Stomach (tissue), 9 donors: ENCODE measurements around the gene SLC25A53. TPM values are rescaled to one million over a fixed set of nuclear protein-coding genes. Genes with fewer than 3 reads are reported as not detected.

Experiments
- DNase-seq, 2 donors: peaks; one replicate each; pipeline versions ENCODE4 v3.0.0 to v3.0.0-alpha.2; 2013 to 2019
- H3K27ac ChIP-seq, 5 donors: fragments of 200-600 bp in 4 of 5; sonication (generic) in 4 of 5; one replicate each; pipeline ENCODE4 v1.5.1; 2013 to 2019; ENCODE audit warnings: mild to moderate bottlenecking in 1 of 5, moderate library complexity in 1 of 5
- H3K27me3 ChIP-seq, 3 donors: fragments of 200-600 bp; sonication (generic); one replicate each; pipeline ENCODE4 v1.5.1; 2017 to 2019; ENCODE audit warnings: mixed run types in 1 of 3
- H3K36me3 ChIP-seq, 4 donors: fragments of 200-600 bp; sonication (generic); 1 replicate in 3 of 4; 2 replicates in 1 of 4; pipeline ENCODE4 v1.5.1; 2016 to 2019
- H3K4me1 ChIP-seq, 4 donors: fragments of 200-600 bp; sonication (generic); one replicate each; pipeline ENCODE4 v1.5.1; 2016 to 2019
- H3K4me3 ChIP-seq, 4 donors: fragments of 200-600 bp; sonication (generic) in 3 of 4; one replicate each; pipeline ENCODE4 v1.5.1; 2016 to 2019; ENCODE audit warnings: mild to moderate bottlenecking in 1 of 4
- H3K9me3 ChIP-seq, 4 donors: fragments of 200-600 bp; sonication (generic); one replicate each; pipeline ENCODE4 v1.5.1; 2016 to 2019
- EP300 ChIP-seq: sonication (generic); formaldehyde crosslinking; IDR thresholded peaks from one replicate; pipeline ENCODE4 v1.6.1; 2017; ENCODE audit warnings: antibody characterized with exemption
- POLR2A ChIP-seq, 4 donors: fragments of 450-650 bp; IDR thresholded peaks; one replicate each; pipeline ENCODE4 v1.6.1; 2016; ENCODE audit warnings: antibody characterized with exemption in 4 of 4, control low read depth in 2 of 4, mild to moderate bottlenecking in 1 of 4, moderate library complexity in 1 of 4
- POLR2AphosphoS5 ChIP-seq, 3 donors: sonication (generic); formaldehyde crosslinking; IDR thresholded peaks; one replicate each; pipeline ENCODE4 v1.6.1; 2016; ENCODE audit warnings: antibody characterized with exemption in 3 of 3
- WGBS, 5 donors: extraction: QIAGEN DNeasy Blood & Tissue Kit in 3 of 5; methylation state at CpG; one replicate each; pipeline versions ENCODE4 v1.1.5 to v1.1.7; 2013 to 2018; 5-methylcytosine and 5-hydroxymethylcytosine counted together
- intact Hi-C: fragments of 100-400 bp; cut with DNase I; formaldehyde crosslinking; loops from one replicate; pipeline ENCODE4 v1.15.1; 2023; ENCODE audit warnings: low total_unique reads
- polyA plus RNA-seq, 3 donors: library from polyadenylated mRNA; stranded (reverse); fragments of 200-250 nt; gene quantifications; one replicate each; pipeline ENCODE4 v1.2.3, GENCODE V29; 2013
- total RNA-seq, 5 donors: library from RNA; depleted of rRNA; stranded (reverse); fragments of >200 nt; gene quantifications; one replicate each; pipeline versions ENCODE4 v1.1.0 to v1.2.3, GENCODE V29; 2014 to 2016
- TF ChIP-seq, protein P1 (sequence below), 7 experiments: fragments of 450-650 bp in 4 of 7; fragments of 200-600 bp in 3 of 7; sonication (generic) in 3 of 7; IDR thresholded peaks; one replicate each; pipeline ENCODE4 v1.5.1; 2016 to 2019; ENCODE audit warnings: antibody characterized with exemption in 7 of 7, control low read depth in 2 of 7, mild to moderate bottlenecking in 1 of 7
- donor health status: healthy with polysubstance abuse.
- donor health status: Bipolar disorder and iron deficiency.
- donor health status: healthy.

Gene SLC25A53
- total and polyA plus RNA-seq, 8 donors: 2.9 to 118 (median 6.4) TPM

DNA sequence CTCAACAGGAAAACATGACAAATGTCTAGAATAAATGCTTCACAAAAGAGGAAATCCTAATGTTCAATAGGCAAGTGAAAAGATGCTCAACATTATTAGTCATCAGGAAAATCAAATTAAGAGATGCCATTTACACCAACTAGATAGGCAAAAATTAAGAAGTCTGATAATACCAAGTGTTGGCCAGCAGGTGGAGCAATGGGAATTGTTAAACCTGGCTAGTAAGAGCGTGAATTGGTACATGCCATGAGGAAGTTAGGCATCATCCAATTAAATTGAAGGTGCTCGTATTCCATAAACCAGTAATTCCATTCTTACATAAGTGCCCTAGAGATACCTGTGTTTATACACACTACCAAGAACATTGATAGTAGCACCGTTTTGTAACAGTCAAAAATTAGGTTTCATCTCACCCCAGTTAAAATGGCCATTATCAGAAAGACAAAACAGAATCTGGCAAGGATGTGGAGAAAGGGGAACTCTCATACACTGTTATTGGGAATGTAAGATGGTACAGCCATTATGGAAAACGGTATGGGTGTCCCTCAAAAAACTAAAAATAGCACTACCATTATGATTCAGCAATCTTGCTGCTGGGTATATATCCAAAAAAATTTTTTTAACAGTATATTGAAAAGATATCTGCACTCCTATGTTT, 58.5 kb downstream of the SLC25A53 start:
- intact Hi-C loops: no loop called here
- peak; percentile 43 to 87 for DNase-seq
- no peak overlapping the region for H3K4me3 ChIP-seq
- WGBS, 5 donors: 0 to 6% (median 1%) methylated on average over 4 of the region's 4 CpGs
- peak in 1 of 3 donors; percentile 32 for TF ChIP-seq POLR2AphosphoS5 (IDR thresholded peaks at IDR 0.05)
- no peak for TF ChIP-seq POLR2A (IDR thresholded peaks at IDR 0.05)
- no peak for TF ChIP-seq EP300
- TF ChIP-seq, protein P1, sequence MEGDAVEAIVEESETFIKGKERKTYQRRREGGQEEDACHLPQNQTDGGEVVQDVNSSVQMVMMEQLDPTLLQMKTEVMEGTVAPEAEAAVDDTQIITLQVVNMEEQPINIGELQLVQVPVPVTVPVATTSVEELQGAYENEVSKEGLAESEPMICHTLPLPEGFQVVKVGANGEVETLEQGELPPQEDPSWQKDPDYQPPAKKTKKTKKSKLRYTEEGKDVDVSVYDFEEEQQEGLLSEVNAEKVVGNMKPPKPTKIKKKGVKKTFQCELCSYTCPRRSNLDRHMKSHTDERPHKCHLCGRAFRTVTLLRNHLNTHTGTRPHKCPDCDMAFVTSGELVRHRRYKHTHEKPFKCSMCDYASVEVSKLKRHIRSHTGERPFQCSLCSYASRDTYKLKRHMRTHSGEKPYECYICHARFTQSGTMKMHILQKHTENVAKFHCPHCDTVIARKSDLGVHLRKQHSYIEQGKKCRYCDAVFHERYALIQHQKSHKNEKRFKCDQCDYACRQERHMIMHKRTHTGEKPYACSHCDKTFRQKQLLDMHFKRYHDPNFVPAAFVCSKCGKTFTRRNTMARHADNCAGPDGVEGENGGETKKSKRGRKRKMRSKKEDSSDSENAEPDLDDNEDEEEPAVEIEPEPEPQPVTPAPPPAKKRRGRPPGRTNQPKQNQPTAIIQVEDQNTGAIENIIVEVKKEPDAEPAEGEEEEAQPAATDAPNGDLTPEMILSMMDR (IDR thresholded peaks at IDR 0.05): peak in 4 of 7 experiments; percentile 39 to 66 (median 54)
- no peaks in the 10 kb centered on the region for H3K9me3 ChIP-seq
- no peak overlapping the region for H3K27ac ChIP-seq
- H3K4me1 ChIP-seq: no peaks in the 10 kb centered on the region
- peaks cover 0 to 10% (median 0%) of the 10 kb centered on the region in 3 donors for H3K27me3 ChIP-seq
- H3K36me3 ChIP-seq: no peaks in the 10 kb centered on the region

DNA sequence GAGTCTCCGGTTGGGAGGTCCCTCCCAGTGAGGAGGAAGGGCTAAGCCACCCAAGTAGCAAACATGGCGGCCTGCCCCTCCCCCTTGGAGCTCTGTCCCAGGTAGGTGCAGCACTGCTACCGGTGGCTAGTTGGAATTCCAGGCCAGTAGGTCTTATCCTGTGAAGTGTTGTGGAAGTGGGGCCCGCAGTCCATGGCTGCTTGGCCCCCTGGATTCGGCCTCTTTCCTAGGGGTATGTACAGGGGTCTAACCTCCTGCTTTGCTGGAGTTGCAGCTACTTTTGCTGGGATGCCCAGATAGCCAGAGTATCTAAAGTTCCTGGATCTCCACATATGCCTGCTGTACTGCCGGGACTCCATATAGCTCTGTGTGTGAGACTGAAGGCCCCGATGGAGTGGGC, 70.9 kb downstream of the SLC25A53 start:
- H3K4me3 ChIP-seq: no peak overlapping the region
- DNase-seq: no peak
- WGBS, 5 donors: 78 to 92% (median 83%) methylated on average over 4 to 7 of the region's 7 CpGs
- H3K4me1 ChIP-seq: no peaks in the 10 kb centered on the region
- TF ChIP-seq, protein P1 (IDR thresholded peaks at IDR 0.05): no peak
- TF ChIP-seq POLR2AphosphoS5 (IDR thresholded peaks at IDR 0.05) (no peak), EP300 (no peak), POLR2A (IDR thresholded peaks at IDR 0.05) (no peak)
- no peaks in the 10 kb centered on the region for H3K36me3 ChIP-seq
- H3K27me3 ChIP-seq: peaks cover 0 to 19% (median 0%) of the 10 kb centered on the region in 3 donors
- H3K27ac ChIP-seq: no peak overlapping the region
- intact Hi-C loops: no loop called here
- no peaks in the 10 kb centered on the region for H3K9me3 ChIP-seq

DNA sequence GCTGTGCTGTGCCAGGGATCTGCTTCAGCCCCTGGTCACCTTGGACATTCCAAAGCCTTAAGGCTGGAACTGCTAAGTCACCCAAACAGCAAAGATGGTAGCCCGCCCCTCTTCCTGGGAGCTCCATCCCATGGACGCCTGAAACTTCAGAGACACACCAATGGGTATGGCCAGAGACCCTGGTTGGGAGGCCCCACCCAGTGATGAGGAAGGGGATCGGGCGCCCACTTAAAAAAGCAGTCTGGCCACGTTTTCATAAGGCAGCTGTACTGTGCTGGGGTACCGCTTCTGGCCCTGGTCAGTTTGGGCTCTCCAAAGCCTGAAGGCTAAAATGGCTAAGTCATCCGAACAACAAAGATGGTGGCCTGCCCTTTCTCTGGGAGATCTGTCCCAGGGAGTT, 71.3 kb downstream of the SLC25A53 start:
- intact Hi-C loops: no loop called here
- H3K4me1 ChIP-seq: no peaks in the 10 kb centered on the region
- WGBS, 5 donors: 80 to 90% (median 83%) methylated on average over 1 to 7 of the region's 7 CpGs
- H3K27me3 ChIP-seq: peaks cover 0 to 19% (median 0%) of the 10 kb centered on the region in 3 donors
- no peak for TF ChIP-seq EP300
- TF ChIP-seq, protein P1 (IDR thresholded peaks at IDR 0.05): no peak
- TF ChIP-seq POLR2AphosphoS5 (IDR thresholded peaks at IDR 0.05): no peak
- no peak for TF ChIP-seq POLR2A (IDR thresholded peaks at IDR 0.05)
- H3K9me3 ChIP-seq: no peaks in the 10 kb centered on the region
- no peak overlapping the region for H3K4me3 ChIP-seq
- H3K36me3 ChIP-seq: no peaks in the 10 kb centered on the region
- DNase-seq: no peak
- no peak overlapping the region for H3K27ac ChIP-seq

DNA sequence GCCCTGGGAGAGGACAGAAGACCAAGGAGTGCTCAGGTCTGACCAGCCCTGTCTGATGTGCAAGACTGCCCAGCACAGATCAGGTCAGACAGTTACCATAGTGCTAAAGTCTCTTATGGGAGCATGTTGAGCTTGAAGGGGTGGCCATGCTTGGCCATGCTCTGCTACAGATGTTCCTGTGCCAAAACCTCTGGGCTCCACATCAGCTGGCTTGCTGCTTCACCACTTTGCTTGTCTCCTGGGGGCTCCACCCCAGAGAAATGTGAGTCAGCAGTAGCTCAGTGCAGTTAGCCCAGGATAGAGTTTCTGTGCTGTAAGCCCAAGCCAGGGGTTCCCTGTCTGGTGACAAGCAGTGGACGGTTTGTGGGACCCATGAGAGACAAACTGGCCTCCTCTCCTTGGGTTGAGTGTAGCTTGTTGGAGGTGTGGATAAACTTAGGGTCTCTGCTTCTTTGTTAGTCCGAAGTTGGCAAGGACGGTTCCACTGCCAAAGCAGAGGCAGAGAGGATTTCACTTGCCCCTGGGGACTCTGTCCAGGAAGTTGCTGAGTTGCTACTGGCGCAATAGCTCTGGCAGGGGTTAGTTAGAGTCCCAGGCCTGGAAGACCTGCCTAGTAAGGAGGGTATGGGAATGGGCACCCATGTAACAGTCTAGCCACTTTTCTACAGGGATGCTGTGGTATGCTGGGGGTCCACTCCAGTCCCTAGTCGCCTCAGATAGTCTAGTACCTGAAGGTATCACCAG, 72.1 kb downstream of the SLC25A53 start:
- Histone ChIP-seq H3K4me1 (no peaks in the 10 kb centered on the region), H3K9me3 (no peaks in the 10 kb centered on the region), H3K27me3 (peaks cover 0 to 19% (median 0%) of the 10 kb centered on the region in 3 donors), H3K27ac (no peak overlapping the region), H3K36me3 (no peaks in the 10 kb centered on the region), H3K4me3 (no peak overlapping the region)
- TF ChIP-seq POLR2AphosphoS5 (IDR thresholded peaks at IDR 0.05): no peak
- TF ChIP-seq, protein P1 (IDR thresholded peaks at IDR 0.05): no peak
- TF ChIP-seq POLR2A (IDR thresholded peaks at IDR 0.05): no peak
- TF ChIP-seq EP300: no peak
- intact Hi-C loops: no loop called here
- WGBS, 5 donors: 60 to 88% (median 76%) methylated on average over 4 to 5 of the region's 5 CpGs
- DNase-seq: no peak
